HCT116 (cell line): ENCODE results near the gene CISD3.

Experiments used
- CBX3 ChIP-seq: IDR thresholded peaks from 2 replicates; pipeline ENCODE4 v1.6.1; 2012; ENCODE audit warnings: low read depth
- CEBPB ChIP-seq: IDR thresholded peaks from 2 replicates; pipeline ENCODE4 v1.6.1; 2012; ENCODE audit warnings: low read depth
- EZH2 ChIP-seq: fragments of 200-600 bp; sonication (generic); IDR thresholded peaks from 2 replicates; pipeline ENCODE4 v1.6.1; 2017; ENCODE audit warnings: antibody characterized with exemption, mixed run types
- EZH2phosphoT487 ChIP-seq: fragments of 200-600 bp; IDR thresholded peaks from 2 replicates; pipeline ENCODE4 v1.6.1; 2018; ENCODE audit warnings: antibody characterized with exemption, borderline replicate concordance
- POLR2A ChIP-seq: IDR thresholded peaks from 2 replicates; pipeline ENCODE4 v1.7.0; 2011; ENCODE audit warnings: borderline replicate concordance; ENCODE audit not compliant: insufficient read depth, insufficient read length; ENCODE audit errors: extremely low read depth
- SIN3A ChIP-seq: IDR thresholded peaks from 2 replicates; pipeline ENCODE4 v1.6.1; 2012; ENCODE audit warnings: low read depth
- SP1 ChIP-seq: IDR thresholded peaks from 2 replicates; pipeline ENCODE4 v1.6.1; 2012; ENCODE audit warnings: low read depth
- SRF ChIP-seq: IDR thresholded peaks from 2 replicates; pipeline ENCODE4 v1.6.1; 2012; ENCODE audit warnings: low read depth
- TCF7L2 ChIP-seq: IDR thresholded peaks from 2 replicates; pipeline ENCODE4 v1.7.0; 2011; ENCODE audit warnings: borderline replicate concordance, inconsistent platforms; ENCODE audit not compliant: insufficient read depth, insufficient read length; ENCODE audit errors: extremely low read depth
- YY1 ChIP-seq: IDR thresholded peaks from 2 replicates; pipeline ENCODE4 v1.6.1; 2011; ENCODE audit warnings: low read length, low read depth, moderate library complexity, mild to moderate bottlenecking; ENCODE audit not compliant: insufficient replicate concordance; ENCODE audit errors: extremely low read depth
- ZNF274 ChIP-seq: fragments of 200-500 bp; sonication (Bioruptor generic); IDR thresholded peaks from 2 replicates; pipeline ENCODE4 v1.6.1; 2014; ENCODE audit warnings: mild to moderate bottlenecking, low read depth, low read length, inconsistent platforms
- TF ChIP-seq, protein P1 (sequence below), 3 experiments: fragments of 200-600 bp in 1 of 3; sonication (generic) in 1 of 3; IDR thresholded peaks in 2 of 3; conservative IDR thresholded peaks in 1 of 3; 2 replicates each; pipeline ENCODE4 v1.5.1; 2012 to 2017; ENCODE audit warnings: low read depth in 2 of 3, low read length in 2 of 3, antibody characterized with exemption in 1 of 3, borderline replicate concordance in 1 of 3, control low read depth in 1 of 3, mild to moderate bottlenecking in 1 of 3, mixed read lengths in 1 of 3, mixed run types in 1 of 3, moderate library complexity in 1 of 3; ENCODE audit not compliant: insufficient read depth in 1 of 3
- TF ChIP-seq, protein P2 (sequence below): IDR thresholded peaks from 2 replicates; pipeline ENCODE4 v1.6.1; 2012; ENCODE audit warnings: low read depth

DNA sequence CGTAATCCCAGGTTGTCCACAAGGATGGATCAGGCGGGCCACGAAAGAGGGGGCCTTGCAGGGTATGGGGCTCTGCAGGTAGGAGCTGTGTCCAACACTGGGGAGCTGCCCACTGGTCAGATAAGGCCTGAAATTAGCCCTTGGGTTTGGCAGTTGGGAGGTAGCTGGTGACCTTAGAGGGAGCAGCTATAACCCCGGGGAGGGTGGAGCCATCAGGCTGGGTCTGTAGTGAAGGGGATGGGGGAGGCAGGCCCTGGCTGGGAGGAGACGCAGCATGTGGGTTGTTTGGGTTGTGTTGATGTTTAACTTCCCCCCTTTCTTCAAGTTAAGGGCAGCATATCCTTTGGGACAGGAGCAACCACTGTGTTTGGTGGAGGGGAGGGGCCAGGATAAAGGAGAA is 19.2 kb upstream of the CISD3 start:
- TF ChIP-seq CBX3 (no peak), ZNF274 (no peak), TCF7L2 (no peak), EZH2phosphoT487 (no peak), EZH2 (no peak), YY1 (no peak), CEBPB (no peak), SIN3A (no peak), SRF (no peak), SP1 (no peak), POLR2A (no peak)
- TF ChIP-seq, protein P1, sequence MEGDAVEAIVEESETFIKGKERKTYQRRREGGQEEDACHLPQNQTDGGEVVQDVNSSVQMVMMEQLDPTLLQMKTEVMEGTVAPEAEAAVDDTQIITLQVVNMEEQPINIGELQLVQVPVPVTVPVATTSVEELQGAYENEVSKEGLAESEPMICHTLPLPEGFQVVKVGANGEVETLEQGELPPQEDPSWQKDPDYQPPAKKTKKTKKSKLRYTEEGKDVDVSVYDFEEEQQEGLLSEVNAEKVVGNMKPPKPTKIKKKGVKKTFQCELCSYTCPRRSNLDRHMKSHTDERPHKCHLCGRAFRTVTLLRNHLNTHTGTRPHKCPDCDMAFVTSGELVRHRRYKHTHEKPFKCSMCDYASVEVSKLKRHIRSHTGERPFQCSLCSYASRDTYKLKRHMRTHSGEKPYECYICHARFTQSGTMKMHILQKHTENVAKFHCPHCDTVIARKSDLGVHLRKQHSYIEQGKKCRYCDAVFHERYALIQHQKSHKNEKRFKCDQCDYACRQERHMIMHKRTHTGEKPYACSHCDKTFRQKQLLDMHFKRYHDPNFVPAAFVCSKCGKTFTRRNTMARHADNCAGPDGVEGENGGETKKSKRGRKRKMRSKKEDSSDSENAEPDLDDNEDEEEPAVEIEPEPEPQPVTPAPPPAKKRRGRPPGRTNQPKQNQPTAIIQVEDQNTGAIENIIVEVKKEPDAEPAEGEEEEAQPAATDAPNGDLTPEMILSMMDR (IDR thresholded peaks at IDR 0.05 in 2 of 3, conservative IDR thresholded peaks at IDR 0.05 in 1 of 3; ENCODE audit: borderline replicate concordance in 1 of 3, insufficient read depth in 1 of 3, low read depth in 2 of 3, low read length in 2 of 3) = no peak
- TF ChIP-seq, protein P2, sequence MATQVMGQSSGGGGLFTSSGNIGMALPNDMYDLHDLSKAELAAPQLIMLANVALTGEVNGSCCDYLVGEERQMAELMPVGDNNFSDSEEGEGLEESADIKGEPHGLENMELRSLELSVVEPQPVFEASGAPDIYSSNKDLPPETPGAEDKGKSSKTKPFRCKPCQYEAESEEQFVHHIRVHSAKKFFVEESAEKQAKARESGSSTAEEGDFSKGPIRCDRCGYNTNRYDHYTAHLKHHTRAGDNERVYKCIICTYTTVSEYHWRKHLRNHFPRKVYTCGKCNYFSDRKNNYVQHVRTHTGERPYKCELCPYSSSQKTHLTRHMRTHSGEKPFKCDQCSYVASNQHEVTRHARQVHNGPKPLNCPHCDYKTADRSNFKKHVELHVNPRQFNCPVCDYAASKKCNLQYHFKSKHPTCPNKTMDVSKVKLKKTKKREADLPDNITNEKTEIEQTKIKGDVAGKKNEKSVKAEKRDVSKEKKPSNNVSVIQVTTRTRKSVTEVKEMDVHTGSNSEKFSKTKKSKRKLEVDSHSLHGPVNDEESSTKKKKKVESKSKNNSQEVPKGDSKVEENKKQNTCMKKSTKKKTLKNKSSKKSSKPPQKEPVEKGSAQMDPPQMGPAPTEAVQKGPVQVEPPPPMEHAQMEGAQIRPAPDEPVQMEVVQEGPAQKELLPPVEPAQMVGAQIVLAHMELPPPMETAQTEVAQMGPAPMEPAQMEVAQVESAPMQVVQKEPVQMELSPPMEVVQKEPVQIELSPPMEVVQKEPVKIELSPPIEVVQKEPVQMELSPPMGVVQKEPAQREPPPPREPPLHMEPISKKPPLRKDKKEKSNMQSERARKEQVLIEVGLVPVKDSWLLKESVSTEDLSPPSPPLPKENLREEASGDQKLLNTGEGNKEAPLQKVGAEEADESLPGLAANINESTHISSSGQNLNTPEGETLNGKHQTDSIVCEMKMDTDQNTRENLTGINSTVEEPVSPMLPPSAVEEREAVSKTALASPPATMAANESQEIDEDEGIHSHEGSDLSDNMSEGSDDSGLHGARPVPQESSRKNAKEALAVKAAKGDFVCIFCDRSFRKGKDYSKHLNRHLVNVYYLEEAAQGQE = no peak
